GM23338 (cell line): ENCODE measurements around the gene CCIN.

Source experiments
- EZH2 ChIP-seq: fragments of 200-600 bp; sonication (generic); IDR thresholded peaks from one replicate; pipeline ENCODE4 v1.8.0; 2017; ENCODE audit warnings: antibody characterized with exemption, mild to moderate bottlenecking, low read depth; ENCODE audit not compliant: unreplicated experiment
- EZH2phosphoT487 ChIP-seq: fragments of 200-600 bp; sonication (generic); IDR thresholded peaks from one replicate; pipeline ENCODE4 v1.8.1; 2018; ENCODE audit warnings: antibody characterized with exemption; ENCODE audit not compliant: unreplicated experiment
- JUNB ChIP-seq: IDR thresholded peaks from one replicate; pipeline ENCODE4 v1.6.1; 2016; ENCODE audit warnings: antibody characterized with exemption; ENCODE audit not compliant: unreplicated experiment
- POLR2AphosphoS5 ChIP-seq: IDR thresholded peaks from 2 replicates; pipeline ENCODE4 v1.6.1; 2016; ENCODE audit warnings: antibody characterized with exemption, low read depth
- TF ChIP-seq, protein P1 (sequence below), 2 experiments: fragments of 200-600 bp in 1 of 2; sonication (generic) in 1 of 2; conservative IDR thresholded peaks; 2 replicates each; pipeline versions ENCODE4 v1.5.1 to v1.6.1; 2016 to 2017; ENCODE audit warnings: antibody characterized with exemption in 2 of 2, low read depth in 2 of 2, mild to moderate bottlenecking in 2 of 2, moderate library complexity in 1 of 2
- TF ChIP-seq, protein P2 (sequence below): IDR thresholded peaks from one replicate; pipeline ENCODE4 v1.6.1; 2018; ENCODE audit warnings: antibody characterized with exemption; ENCODE audit not compliant: unreplicated experiment

DNA sequence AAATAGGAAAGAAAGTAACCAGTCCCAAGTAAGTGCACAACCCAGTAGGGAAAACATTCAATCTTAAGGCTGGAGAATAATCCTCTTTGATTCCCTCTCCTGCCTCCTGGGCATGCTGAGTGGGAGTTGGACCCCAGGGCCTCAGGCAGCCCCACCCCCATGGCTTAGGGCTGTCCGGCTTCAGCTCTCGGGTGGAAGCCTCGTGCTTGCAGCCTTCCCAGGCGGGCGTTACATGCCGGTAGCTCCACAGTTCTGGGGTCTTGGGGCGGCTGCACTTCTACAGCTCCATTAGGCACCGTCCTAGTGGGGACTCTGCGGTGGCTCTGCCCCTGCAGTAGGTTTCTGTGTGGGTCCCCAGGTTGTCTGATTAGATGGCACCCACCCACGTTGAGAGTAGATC is 22.5 kb upstream of the CCIN start:
- no peak for TF ChIP-seq EZH2phosphoT487
- TF ChIP-seq EZH2 = no peak
- TF ChIP-seq, protein P1, sequence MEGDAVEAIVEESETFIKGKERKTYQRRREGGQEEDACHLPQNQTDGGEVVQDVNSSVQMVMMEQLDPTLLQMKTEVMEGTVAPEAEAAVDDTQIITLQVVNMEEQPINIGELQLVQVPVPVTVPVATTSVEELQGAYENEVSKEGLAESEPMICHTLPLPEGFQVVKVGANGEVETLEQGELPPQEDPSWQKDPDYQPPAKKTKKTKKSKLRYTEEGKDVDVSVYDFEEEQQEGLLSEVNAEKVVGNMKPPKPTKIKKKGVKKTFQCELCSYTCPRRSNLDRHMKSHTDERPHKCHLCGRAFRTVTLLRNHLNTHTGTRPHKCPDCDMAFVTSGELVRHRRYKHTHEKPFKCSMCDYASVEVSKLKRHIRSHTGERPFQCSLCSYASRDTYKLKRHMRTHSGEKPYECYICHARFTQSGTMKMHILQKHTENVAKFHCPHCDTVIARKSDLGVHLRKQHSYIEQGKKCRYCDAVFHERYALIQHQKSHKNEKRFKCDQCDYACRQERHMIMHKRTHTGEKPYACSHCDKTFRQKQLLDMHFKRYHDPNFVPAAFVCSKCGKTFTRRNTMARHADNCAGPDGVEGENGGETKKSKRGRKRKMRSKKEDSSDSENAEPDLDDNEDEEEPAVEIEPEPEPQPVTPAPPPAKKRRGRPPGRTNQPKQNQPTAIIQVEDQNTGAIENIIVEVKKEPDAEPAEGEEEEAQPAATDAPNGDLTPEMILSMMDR (conservative IDR thresholded peaks at IDR 0.05; ENCODE audit: low read depth in 2 of 2) = no peak
- TF ChIP-seq POLR2AphosphoS5 = no peak
- TF ChIP-seq JUNB = no peak
- TF ChIP-seq, protein P2, sequence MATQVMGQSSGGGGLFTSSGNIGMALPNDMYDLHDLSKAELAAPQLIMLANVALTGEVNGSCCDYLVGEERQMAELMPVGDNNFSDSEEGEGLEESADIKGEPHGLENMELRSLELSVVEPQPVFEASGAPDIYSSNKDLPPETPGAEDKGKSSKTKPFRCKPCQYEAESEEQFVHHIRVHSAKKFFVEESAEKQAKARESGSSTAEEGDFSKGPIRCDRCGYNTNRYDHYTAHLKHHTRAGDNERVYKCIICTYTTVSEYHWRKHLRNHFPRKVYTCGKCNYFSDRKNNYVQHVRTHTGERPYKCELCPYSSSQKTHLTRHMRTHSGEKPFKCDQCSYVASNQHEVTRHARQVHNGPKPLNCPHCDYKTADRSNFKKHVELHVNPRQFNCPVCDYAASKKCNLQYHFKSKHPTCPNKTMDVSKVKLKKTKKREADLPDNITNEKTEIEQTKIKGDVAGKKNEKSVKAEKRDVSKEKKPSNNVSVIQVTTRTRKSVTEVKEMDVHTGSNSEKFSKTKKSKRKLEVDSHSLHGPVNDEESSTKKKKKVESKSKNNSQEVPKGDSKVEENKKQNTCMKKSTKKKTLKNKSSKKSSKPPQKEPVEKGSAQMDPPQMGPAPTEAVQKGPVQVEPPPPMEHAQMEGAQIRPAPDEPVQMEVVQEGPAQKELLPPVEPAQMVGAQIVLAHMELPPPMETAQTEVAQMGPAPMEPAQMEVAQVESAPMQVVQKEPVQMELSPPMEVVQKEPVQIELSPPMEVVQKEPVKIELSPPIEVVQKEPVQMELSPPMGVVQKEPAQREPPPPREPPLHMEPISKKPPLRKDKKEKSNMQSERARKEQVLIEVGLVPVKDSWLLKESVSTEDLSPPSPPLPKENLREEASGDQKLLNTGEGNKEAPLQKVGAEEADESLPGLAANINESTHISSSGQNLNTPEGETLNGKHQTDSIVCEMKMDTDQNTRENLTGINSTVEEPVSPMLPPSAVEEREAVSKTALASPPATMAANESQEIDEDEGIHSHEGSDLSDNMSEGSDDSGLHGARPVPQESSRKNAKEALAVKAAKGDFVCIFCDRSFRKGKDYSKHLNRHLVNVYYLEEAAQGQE = no peak
